ENCODE results near the gene SLC44A5. TPM values are rescaled to one million over a fixed set of nuclear protein-coding genes. Genes with fewer than 3 reads are reported as not detected.

SLC44A5 gene
- total RNA-seq, 1 experiment from 2014 or later = 2.4 TPM

DNA sequence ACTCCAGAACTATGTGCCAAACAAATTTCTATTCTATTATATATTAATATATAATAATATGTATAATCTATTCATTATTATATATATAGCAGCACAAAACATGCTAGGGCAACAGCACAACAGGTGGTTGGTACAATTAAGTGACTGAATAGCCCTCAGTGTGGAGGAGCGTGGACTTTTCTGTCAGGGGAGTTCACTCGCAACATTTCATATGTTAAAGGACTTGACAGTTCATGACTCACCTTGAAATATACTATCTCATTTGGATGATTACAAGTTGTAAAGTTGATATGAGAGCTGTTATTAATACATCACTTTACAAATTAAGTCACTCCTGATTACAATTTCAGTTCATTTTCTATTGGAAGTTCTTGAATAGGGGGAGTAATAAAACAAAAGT lies 298.3 kb downstream of the SLC44A5 start:
- H3K9me3 Mint-ChIP-seq = no peaks in the 10 kb centered on the region
- Histone ChIP-seq H3T11ph (ENCODE audit: low read length) (no peak overlapping the region), H2BK20ac (ENCODE audit: low read depth, low read length, poor library complexity, severe bottlenecking) (no peak overlapping the region), H2BK120ac (ENCODE audit: low read depth, low read length, poor library complexity, severe bottlenecking) (no peak overlapping the region), H3K9ac (ENCODE audit: extremely low read depth, insufficient read length, low read length) (no peak overlapping the region), H3K18ac (ENCODE audit: insufficient read length, low read depth, low read length) (no peak overlapping the region), H2BK5ac (ENCODE audit: insufficient read length, low read length) (no peak overlapping the region), H3K4ac (ENCODE audit: low read depth, low read length) (no peak overlapping the region), H3K23me2 (ENCODE audit: insufficient read length, low read depth, low read length, poor library complexity, severe bottlenecking) (no peaks in the 10 kb centered on the region), H3K9me3 (ENCODE audit: control insufficient read depth, low read depth, low read length) (no peaks in the 10 kb centered on the region), H2BK15ac (ENCODE audit: low read depth, low read length) (no peak overlapping the region), H3K27me3 (ENCODE audit: insufficient read depth, low read length) (no peaks in the 10 kb centered on the region), H3K56ac (ENCODE audit: insufficient read length, low read depth, low read length) (no peak overlapping the region), H2AK5ac (ENCODE audit: insufficient read length, low read length) (no peak overlapping the region), H3K79me2 (ENCODE audit: insufficient read depth, low read length) (no peaks in the 10 kb centered on the region), H3K4me1 (ENCODE audit: insufficient read depth, low read length) (no peaks in the 10 kb centered on the region), H3K23ac (ENCODE audit: insufficient read length, low read depth, low read length) (no peak overlapping the region), H4K8ac (replicated peaks; ENCODE audit: insufficient read length, low read depth, low read length) (no peak overlapping the region), H2BK12ac (ENCODE audit: insufficient read length, low read depth, low read length) (no peak overlapping the region), H4K20me1 (ENCODE audit: control insufficient read depth, insufficient read depth, insufficient read length) (no peaks in the 10 kb centered on the region), H3K4me2 (ENCODE audit: insufficient read depth, insufficient read length, low read length) (no peak overlapping the region), H3K14ac (ENCODE audit: insufficient read depth, low read length) (no peak overlapping the region), H4K91ac (ENCODE audit: insufficient read length, low read depth, low read length) (no peak overlapping the region), H3K27ac (ENCODE audit: insufficient read length, low read depth, low read length) (no peak overlapping the region), H4K5ac (ENCODE audit: insufficient read length, low read depth, low read length) (no peak overlapping the region), H3K79me1 (ENCODE audit: insufficient read depth, low read depth, low read length, poor library complexity, severe bottlenecking) (no peaks in the 10 kb centered on the region), H2AFZ (ENCODE audit: low read length) (no peak overlapping the region)
- TF ChIP-seq CTCF (conservative IDR thresholded peaks at IDR 0.05) = no peak
- H3K27ac Mint-ChIP-seq = no peak overlapping the region
- H3K4me1 Mint-ChIP-seq = peaks cover 3 to 7% of the 10 kb centered on the region in 2 experiments; a peak in 3 of 4 replicates
- no peak for DNase-seq
- H3K4me3 Mint-ChIP-seq = no peak overlapping the region
- no peaks in the 10 kb centered on the region for H3K27me3 Mint-ChIP-seq (ENCODE audit: low read depth)
- WGBS (ENCODE audit: extremely low coverage, insufficient read length, low lambda C conversion rate) = no CpG with 5 or more reads among the region's 2 CpGs
- H3K36me3 Mint-ChIP-seq (ENCODE audit: insufficient read depth in 1 of 3, low read depth in 3 of 3) = no peaks in the 10 kb centered on the region
